HEK293 (cell line): ENCODE measurements around the gene MTRFR.

Experiments
- CTCF ChIA-PET: fragments of 350-600 bp; formaldehyde crosslinking; extraction: SDS; loops from one replicate; lab custom pipeline; 2021; ENCODE audit warnings: antibody characterized with exemption; lab: Yijun Ruan, JAX
- POLR2A ChIA-PET: fragments of 300-600 bp; formaldehyde crosslinking; extraction: SDS; loops from one replicate; lab custom pipeline; 2020; ENCODE audit warnings: antibody characterized with exemption, inconsistent platforms; lab: Yijun Ruan, JAX
- H3K27ac ChIP-seq: fragments of 200-500 bp; sonication (Bioruptor generic); 2 replicates; pipeline ENCODE4 v1.5.1; 2014; ENCODE audit warnings: low read depth, low read length, control low read depth, inconsistent platforms; ENCODE audit errors: extremely low read depth
- H3K36me3 ChIP-seq, 2 experiments: fragments of 200-500 bp in 1 of 2; sonication (Bioruptor generic) in 1 of 2; 1 replicate in 1 of 2; 2 replicates in 1 of 2; pipeline ENCODE4 v1.5.1; 2014 to 2017; ENCODE audit warnings: inconsistent platforms in 2 of 2, low read length in 2 of 2; ENCODE audit not compliant: control insufficient read depth in 2 of 2, insufficient read depth in 1 of 2
- H3K4me1 ChIP-seq: fragments of 200-500 bp; sonication (Bioruptor generic); 2 replicates; pipeline ENCODE4 v1.5.1; 2014; ENCODE audit warnings: mild to moderate bottlenecking, low read length, inconsistent platforms; ENCODE audit not compliant: control insufficient read depth, insufficient read depth
- H3K4me3 ChIP-seq: 2 replicates; pipeline ENCODE4 v1.5.1; 2011; ENCODE audit warnings: low read depth, mild to moderate bottlenecking, control low read depth, low read length, moderate library complexity
- H3K9me3 ChIP-seq: fragments of 200-500 bp; sonication (Bioruptor generic); 2 replicates; pipeline ENCODE4 v1.5.1; 2014; ENCODE audit warnings: low read depth, low read length, inconsistent platforms; ENCODE audit not compliant: control insufficient read depth, insufficient read depth
- ELK4 ChIP-seq: IDR thresholded peaks from 2 replicates; pipeline ENCODE4 v1.6.1; 2011; ENCODE audit warnings: mild to moderate bottlenecking, low read depth, low read length, borderline replicate concordance
- GLIS2 ChIP-seq: fragments of 450-650 bp; formaldehyde crosslinking; IDR thresholded peaks from 2 replicates; pipeline ENCODE4 v1.5.1; 2016; ENCODE audit warnings: missing biosample characterization, missing genetic modification characterization
- HIC1 ChIP-seq: fragments of 450-650 bp; formaldehyde crosslinking; IDR thresholded peaks from 2 replicates; pipeline ENCODE4 v1.5.1; 2016; ENCODE audit warnings: missing biosample characterization, missing genetic modification characterization
- MYNN ChIP-seq: fragments of 450-650 bp; formaldehyde crosslinking; IDR thresholded peaks from 2 replicates; pipeline ENCODE4 v1.5.1; 2016; ENCODE audit warnings: missing biosample characterization, missing genetic modification characterization, borderline replicate concordance
- TCF7L2 ChIP-seq: IDR thresholded peaks from 2 replicates; pipeline ENCODE4 v1.6.1; 2011; ENCODE audit warnings: low read depth, mild to moderate bottlenecking, inconsistent platforms, low read length, moderate library complexity, borderline replicate concordance
- ZFP37 ChIP-seq: fragments of 450-650 bp; formaldehyde crosslinking; IDR thresholded peaks from 2 replicates; pipeline ENCODE4 v1.5.1; 2016; ENCODE audit warnings: missing biosample characterization, missing genetic modification characterization
- ZNF112 ChIP-seq: fragments of 450-650 bp; formaldehyde crosslinking; IDR thresholded peaks from 2 replicates; pipeline ENCODE4 v1.5.0; 2017; ENCODE audit warnings: missing biosample characterization, missing genetic modification characterization
- ZNF19 ChIP-seq: fragments of 450-650 bp; formaldehyde crosslinking; IDR thresholded peaks from 2 replicates; pipeline ENCODE4; 2016; ENCODE audit warnings: missing biosample characterization, missing genetic modification characterization, low read depth
- ZNF214 ChIP-seq: fragments of 450-650 bp; formaldehyde crosslinking; IDR thresholded peaks from 2 replicates; pipeline ENCODE4 v1.5.1; 2017; ENCODE audit warnings: missing biosample characterization, mild to moderate bottlenecking, missing genetic modification characterization, borderline replicate concordance
- ZNF280C ChIP-seq: fragments of 450-650 bp; formaldehyde crosslinking; IDR thresholded peaks from 2 replicates; pipeline ENCODE4 v1.5.1; 2016; ENCODE audit warnings: missing biosample characterization, missing genetic modification characterization
- ZNF335 ChIP-seq: fragments of 450-650 bp; formaldehyde crosslinking; conservative IDR thresholded peaks from 2 replicates; pipeline ENCODE4 v1.5.1; 2016; ENCODE audit warnings: missing biosample characterization, missing genetic modification characterization
- ZNF423 ChIP-seq: fragments of 450-650 bp; formaldehyde crosslinking; IDR thresholded peaks from 2 replicates; pipeline ENCODE4 v1.5.1; 2016; ENCODE audit warnings: missing biosample characterization, missing genetic modification characterization
- ZNF433 ChIP-seq: fragments of 450-650 bp; formaldehyde crosslinking; IDR thresholded peaks from 2 replicates; pipeline ENCODE4 v1.5.1; 2016; ENCODE audit warnings: missing biosample characterization, missing genetic modification characterization, low read depth
- ZNF544 ChIP-seq: fragments of 450-650 bp; formaldehyde crosslinking; IDR thresholded peaks from 2 replicates; pipeline ENCODE4 v1.5.0; 2017; ENCODE audit warnings: missing biosample characterization, missing genetic modification characterization
- ZNF561 ChIP-seq: fragments of 450-650 bp; IDR thresholded peaks from 2 replicates; pipeline ENCODE4 v1.5.1; 2018; ENCODE audit warnings: missing biosample characterization, missing genetic modification characterization, borderline replicate concordance
- ZNF571 ChIP-seq: fragments of 450-650 bp; formaldehyde crosslinking; IDR thresholded peaks from 2 replicates; pipeline ENCODE4 v1.5.0; 2017; ENCODE audit warnings: missing biosample characterization, missing genetic modification characterization
- ZNF600 ChIP-seq: fragments of 450-650 bp; formaldehyde crosslinking; IDR thresholded peaks from 2 replicates; pipeline ENCODE4 v1.5.1; 2016; ENCODE audit warnings: missing biosample characterization, missing genetic modification characterization
- ZNF624 ChIP-seq: fragments of 450-650 bp; formaldehyde crosslinking; IDR thresholded peaks from 2 replicates; pipeline ENCODE4 v1.5.1; 2017; ENCODE audit warnings: missing biosample characterization, missing genetic modification characterization
- ZNF658 ChIP-seq: fragments of 450-650 bp; formaldehyde crosslinking; IDR thresholded peaks from 2 replicates; pipeline ENCODE4; 2016; ENCODE audit warnings: missing biosample characterization, missing genetic modification characterization
- ZNF664 ChIP-seq: fragments of 450-650 bp; formaldehyde crosslinking; IDR thresholded peaks from 2 replicates; pipeline ENCODE4 v1.5.1; 2016; ENCODE audit warnings: missing biosample characterization, missing genetic modification characterization
- ZNF777 ChIP-seq: fragments of 450-650 bp; formaldehyde crosslinking; IDR thresholded peaks from 2 replicates; pipeline ENCODE4 v1.5.1; 2017; ENCODE audit warnings: missing biosample characterization, missing genetic modification characterization, borderline replicate concordance
- ZNF792 ChIP-seq: fragments of 450-650 bp; formaldehyde crosslinking; IDR thresholded peaks from 2 replicates; pipeline ENCODE4 v1.5.1; 2016; ENCODE audit warnings: missing biosample characterization, missing genetic modification characterization
- ZSCAN5A ChIP-seq: fragments of 450-650 bp; formaldehyde crosslinking; IDR thresholded peaks from 2 replicates; pipeline ENCODE4 v1.5.1; 2016; ENCODE audit warnings: missing biosample characterization, missing genetic modification characterization

Gene MTRFR

GRCh38 chr12:123265851-123266678, 32.8 kb downstream of the MTRFR start (continued):
- TF ChIP-seq ZNF335 (tag by site-specific recombination) (no peak), ZNF571 (tag by site-specific recombination) (no peak), ZNF658 (tag by site-specific recombination) (no peak), ZNF214 (tag by site-specific recombination) (no peak), ZSCAN5A (no peak), ZNF280C (tag by site-specific recombination) (no peak), ELK4 (no peak), ZFP37 (tag by site-specific recombination) (no peak), ZNF664 (tag by site-specific recombination) (no peak), ZNF433 (no peak), ZNF777 (no peak), ZNF561 (no peak), ZNF423 (no peak), GLIS2 (tag by site-specific recombination) (peak; percentile 15; the same call in 1 of the 2 replicates), HIC1 (tag by site-specific recombination) (peak; percentile 41; the same call in 1 of the 2 replicates), MYNN (tag by site-specific recombination) (no peak), ZNF600 (peak; percentile 93), ZNF112 (tag by site-specific recombination) (no peak)

GRCh38 chr12:123266679-123267277, 33.5 kb downstream of the MTRFR start:
- POLR2A ChIA-PET = interaction anchor here (0.6 to 1.4 kb wide), 4 partner anchors 10 to 317 kb away, joined by 3 read pairs; partner anchors contain the start of gene TMED2
- H3K9me3 ChIP-seq = no peaks in the 10 kb centered on the region
- H3K4me3 ChIP-seq = no peak overlapping the region
- H3K36me3 ChIP-seq = peaks cover 10 to 66% of the 10 kb centered on the region in 2 experiments; a peak in 2 of 3 replicates
- CTCF ChIA-PET = interaction anchor here (0.7 kb wide), 1 partner anchor 234 kb away, joined by 3 read pairs; no protein-coding TSS in a partner anchor
- H3K4me1 ChIP-seq = 0 out of 2 replicates have a peak, but pooled peaks cover 3% of the 10 kb centered on the region
- TF ChIP-seq ZNF19 (tag by site-specific recombination) (no peak), ZNF624 (tag by site-specific recombination) (no peak), ZNF544 (tag by site-specific recombination) (no peak), ZNF792 (tag by site-specific recombination) (no peak), ZNF658 (tag by site-specific recombination) (no peak), TCF7L2 (no peak)
- no peak overlapping the region for H3K27ac ChIP-seq
